ENCODE data around the gene MRC2.

DNA sequence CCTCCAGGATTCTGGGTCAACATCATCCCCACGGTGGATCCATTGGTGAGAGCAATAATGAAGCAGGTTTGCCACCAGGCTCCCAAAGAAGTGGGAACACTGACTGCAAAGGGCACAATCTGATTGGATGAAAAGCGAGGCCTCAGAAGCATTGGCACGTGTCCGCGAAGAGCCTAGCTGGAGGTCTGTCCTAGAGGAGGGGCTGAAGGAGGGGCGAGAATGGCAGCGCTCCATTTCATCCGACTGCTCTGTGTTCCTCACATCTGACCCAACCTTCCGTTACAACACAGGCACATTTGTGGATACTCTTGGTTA is 79.9 kb downstream of the MRC2 start:
- no peak for TF ChIP-seq EZH2 (IDR thresholded peaks at IDR 0.05; ENCODE audit: insufficient read depth, poor library complexity, severe bottlenecking)
- no peak for TF ChIP-seq EZH2phosphoT487 (IDR thresholded peaks at IDR 0.05; ENCODE audit: insufficient read depth, low read depth)

All from GM23248 (cell line).